ENCODE results near the gene HRH4. TPM values are rescaled to one million over a fixed set of nuclear protein-coding genes. Genes with fewer than 3 reads are reported as not detected.

The HRH4 gene
- polyA plus RNA-seq, 1 of the 3 experiments (the other 2 are of a cell fraction), result not detected

GRCh38 chr18:24428709-24429108 is 31.7 kb upstream of the HRH4 start:
- H3K4me1 ChIP-seq (ENCODE audit: control insufficient read depth in 1 of 2, insufficient read depth in 2 of 2, low read depth in 1 of 2, low read length in 1 of 2), result peaks cover 0 to 7% of the 10 kb centered on the region in 2 experiments; a peak in 2 of 4 replicates
- peaks cover 5% of the 10 kb centered on the region; the same call in 1 of the 2 replicates for H3K79me2 ChIP-seq (ENCODE audit: insufficient read depth)
- 88% methylated on average over 3 of the region's 3 CpGs for WGBS (ENCODE audit: low lambda C conversion rate)
- POLR2A ChIA-PET, result interaction anchor here (0.6 kb wide), 1 partner anchor 30 kb away, joined by 3 read pairs; no protein-coding TSS in a partner anchor
- no peaks in the 10 kb centered on the region for H3F3A ChIP-seq (replicated peaks; ENCODE audit: insufficient read depth)
- H3K27ac ChIP-seq (ENCODE audit: low read depth in 2 of 2, low read length in 1 of 2), result no peak overlapping the region
- no peak overlapping the region; a peak in 1 of 4 replicates for H3K4me3 ChIP-seq (ENCODE audit: low read depth in 2 of 2, low read length in 1 of 2)
- no peak for DNase-seq
- no peaks in the 10 kb centered on the region for H3K9me2 ChIP-seq
- H3K27me3 ChIP-seq (ENCODE audit: insufficient read depth), result no peaks in the 10 kb centered on the region
- TF ChIP-seq MAX (IDR thresholded peaks at IDR 0.05; ENCODE audit: low read depth) (no peak), FOXM1 (IDR thresholded peaks at IDR 0.05; ENCODE audit: low read depth) (no peak)
- H3K4me2 ChIP-seq, result no peak overlapping the region
- no peak overlapping the region for H2AFZ ChIP-seq (ENCODE audit: low read depth)
- H3K9ac ChIP-seq, result no peak overlapping the region
- no peaks in the 10 kb centered on the region for H3K9me3 ChIP-seq
- H3K36me3 ChIP-seq (replicated peaks in 1 of 2; ENCODE audit: control insufficient read depth in 1 of 2, insufficient read depth in 2 of 2, low read length in 1 of 2), result peaks cover 15 to 23% of the 10 kb centered on the region in 2 experiments
- CTCF ChIA-PET, result interaction anchor here (0.7 to 1.9 kb wide), 7 partner anchors 9 to 69 kb away, joined by 3 to 4 read pairs (median 3); partner anchors contain the start of gene OSBPL1A
- H4K20me1 ChIP-seq (ENCODE audit: insufficient read depth), result no peaks in the 10 kb centered on the region

- Histone ChIP-seq H3K36me3 (replicated peaks in 1 of 2; ENCODE audit: control insufficient read depth in 1 of 2, insufficient read depth in 2 of 2, low read length in 1 of 2) (peaks cover 17 to 23% of the 10 kb centered on the region in 2 experiments), H3K4me2 (no peak overlapping the region), H3K79me2 (ENCODE audit: insufficient read depth) (peaks cover 5% of the 10 kb centered on the region; the same call in 1 of the 2 replicates), H2AFZ (ENCODE audit: low read depth) (no peak overlapping the region), H3K27ac (ENCODE audit: low read depth in 2 of 2, low read length in 1 of 2) (no peak overlapping the region), H3K4me3 (ENCODE audit: low read depth in 2 of 2, low read length in 1 of 2) (no peak overlapping the region), H3K9ac (no peak overlapping the region), H3K27me3 (ENCODE audit: insufficient read depth) (no peaks in the 10 kb centered on the region), H3K4me1 (ENCODE audit: control insufficient read depth in 1 of 2, insufficient read depth in 2 of 2, low read depth in 1 of 2, low read length in 1 of 2) (peaks cover 0 to 7% of the 10 kb centered on the region in 2 experiments; a peak in 2 of 4 replicates), H4K20me1 (ENCODE audit: insufficient read depth) (no peaks in the 10 kb centered on the region), H3K9me2 (no peaks in the 10 kb centered on the region), H3K9me3 (no peaks in the 10 kb centered on the region), H3F3A (replicated peaks; ENCODE audit: insufficient read depth) (no peaks in the 10 kb centered on the region)
- TF ChIP-seq GATA2 (CRISPR knock-in tag; IDR thresholded peaks at IDR 0.05), result no peak
- no peak for TF ChIP-seq NRF1 (IDR thresholded peaks at IDR 0.05; ENCODE audit: low read depth, low read length)
- no peak for TF ChIP-seq PBX3 (IDR thresholded peaks at IDR 0.05)
- no peak for TF ChIP-seq RFX5 (IDR thresholded peaks at IDR 0.05; ENCODE audit: low read length)
- TF ChIP-seq TEAD4 (IDR thresholded peaks at IDR 0.05; ENCODE audit: borderline replicate concordance, insufficient read depth), result no peak
- TF ChIP-seq RAD21 (IDR thresholded peaks at IDR 0.05; ENCODE audit: low read length), result no peak
- ChIA-PET CTCF (interaction anchor here (1.0 to 1.9 kb wide), 3 partner anchors 10 to 31 kb away, joined by 3 to 4 read pairs (median 3); partner anchors contain the start of gene OSBPL1A), POLR2A (no interaction called here)
- no peak for DNase-seq
- 92% methylated on average over 4 of the region's 4 CpGs for WGBS (ENCODE audit: low lambda C conversion rate)
Measured at GRCh38 chr18:24429188-24429587, 31.2 kb upstream of the HRH4 start.

- no peak overlapping the region for H3K27ac ChIP-seq (ENCODE audit: low read depth in 2 of 2, low read length in 1 of 2)
- H3K79me2 ChIP-seq (ENCODE audit: insufficient read depth), result peaks cover 1% of the 10 kb centered on the region; the same call in 1 of the 2 replicates
- peaks cover 0 to 3% of the 10 kb centered on the region in 2 experiments; a peak in 2 of 4 replicates for H3K4me1 ChIP-seq (ENCODE audit: control insufficient read depth in 1 of 2, insufficient read depth in 2 of 2, low read depth in 1 of 2, low read length in 1 of 2)
- DNase-seq, result no peak
- no peaks in the 10 kb centered on the region for H3K27me3 ChIP-seq (ENCODE audit: insufficient read depth)
- H3F3A ChIP-seq (replicated peaks; ENCODE audit: insufficient read depth), result no peaks in the 10 kb centered on the region
- no peak overlapping the region for H3K4me2 ChIP-seq
- no peak for TF ChIP-seq JUND (IDR thresholded peaks at IDR 0.05)
- TF ChIP-seq FOXM1 (IDR thresholded peaks at IDR 0.05; ENCODE audit: low read depth), result no peak
- no peak for TF ChIP-seq TEAD4 (IDR thresholded peaks at IDR 0.05; ENCODE audit: borderline replicate concordance, insufficient read depth)
- TF ChIP-seq RXRA (IDR thresholded peaks at IDR 0.05; ENCODE audit: borderline replicate concordance, low read depth), result no peak
- no peak overlapping the region for H2AFZ ChIP-seq (ENCODE audit: low read depth)
- H4K20me1 ChIP-seq (ENCODE audit: insufficient read depth), result no peaks in the 10 kb centered on the region
- H3K36me3 ChIP-seq (replicated peaks in 1 of 2; ENCODE audit: control insufficient read depth in 1 of 2, insufficient read depth in 2 of 2, low read length in 1 of 2), result peaks cover 26 to 30% of the 10 kb centered on the region in 2 experiments
- POLR2A ChIA-PET, result no interaction called here
- H3K9me3 ChIP-seq, result no peaks in the 10 kb centered on the region
- CTCF ChIA-PET, result no interaction called here
- 97% methylated on average over 3 of the region's 3 CpGs for WGBS (ENCODE audit: low lambda C conversion rate)
- H3K9me2 ChIP-seq, result no peaks in the 10 kb centered on the region
- H3K4me3 ChIP-seq (ENCODE audit: low read depth in 2 of 2, low read length in 1 of 2), result no peak overlapping the region
- no peak overlapping the region for H3K9ac ChIP-seq
Measured at GRCh38 chr18:24432618-24433017, 27.8 kb upstream of the HRH4 start.
